Smooth muscle cell (in vitro differentiated cells): Measurements from ENCODE around the gene ACER2. TPM values are rescaled to one million over a fixed set of nuclear protein-coding genes. Genes with fewer than 3 reads are reported as not detected.

Source experiments
- DNase-seq: peaks from one replicate; lab custom pipeline; 2025; ENCODE audit not compliant: unreplicated experiment; lab: John Stamatoyannopoulos, UW
- H2AFZ ChIP-seq: fragments of 200-600 bp; sonication (generic); 2 replicates; pipeline ENCODE4 v1.6.0; 2016; ENCODE audit warnings: antibody characterized with exemption, low read depth, mild to moderate bottlenecking
- H3F3A ChIP-seq: fragments of 200-600 bp; sonication (generic); 2 replicates; pipeline ENCODE4 v1.6.0; 2017; ENCODE audit warnings: antibody characterized with exemption, low read depth
- H3K27ac ChIP-seq: fragments of 200-600 bp; sonication (generic); 2 replicates; pipeline ENCODE4 v1.5.1; 2016; ENCODE audit warnings: low read depth, mild to moderate bottlenecking
- H3K27me3 ChIP-seq: fragments of 200-600 bp; sonication (generic); 2 replicates; pipeline ENCODE4 v1.6.1; 2016; ENCODE audit warnings: low read depth, mild to moderate bottlenecking
- H3K36me3 ChIP-seq: fragments of 200-600 bp; sonication (generic); 2 replicates; pipeline ENCODE4 v1.5.1; 2016; ENCODE audit warnings: low read depth
- H3K4me1 ChIP-seq: fragments of 200-600 bp; sonication (generic); 2 replicates; pipeline ENCODE4 v1.5.1; 2016; ENCODE audit warnings: low read depth
- H3K4me2 ChIP-seq: fragments of 200-600 bp; sonication (generic); 2 replicates; pipeline ENCODE4 v1.6.0; 2016; ENCODE audit warnings: mild to moderate bottlenecking
- H3K4me3 ChIP-seq: fragments of 200-600 bp; sonication (generic); 2 replicates; pipeline ENCODE4 v1.5.1; 2016; ENCODE audit warnings: mild to moderate bottlenecking
- H3K79me2 ChIP-seq: fragments of 200-600 bp; sonication (generic); 2 replicates; pipeline ENCODE4 v1.6.0; 2016; ENCODE audit warnings: low read depth, mild to moderate bottlenecking
- H3K9ac ChIP-seq: fragments of 200-600 bp; sonication (generic); 2 replicates; pipeline ENCODE4 v1.6.0; 2016; ENCODE audit warnings: low read depth
- H3K9me3 ChIP-seq: fragments of 200-600 bp; sonication (generic); replicated peaks from 2 replicates; pipeline ENCODE4 v1.5.1; 2016; ENCODE audit warnings: low read depth
- H4K20me1 ChIP-seq: fragments of 200-600 bp; sonication (generic); 2 replicates; pipeline ENCODE4 v1.6.0; 2016; ENCODE audit warnings: low read depth
- CTCF ChIP-seq: fragments of 200-600 bp; sonication (generic); IDR thresholded peaks from 2 replicates; pipeline ENCODE4 v1.5.1; 2017; ENCODE audit warnings: borderline replicate concordance, mild to moderate bottlenecking, antibody characterized with exemption; ENCODE audit not compliant: insufficient read depth, poor library complexity, severe bottlenecking
- WGBS: methylation state at CpG from one replicate; pipeline ENCODE4 v1.1.7; 2016; ENCODE audit warnings: low lambda C conversion rate; 5-methylcytosine and 5-hydroxymethylcytosine counted together
- polyA plus RNA-seq: library from polyadenylated mRNA; unstranded; fragments of >200 nt; fragmentation: Nextera tagmentation; extraction: Ambion mirVana; gene quantifications from 2 replicates; pipeline ENCODE4 v1.2.1, GENCODE V29; 2016
- total RNA-seq: library from RNA; depleted of rRNA; stranded (reverse); fragments of >200 nt; gene quantifications from 2 replicates; pipeline ENCODE4 v1.2.3, GENCODE V29; 2014

Gene ACER2
- total and polyA plus RNA-seq, 2 experiments from 2014 or later = 0.49 to 4.2 TPM

GRCh38 chr9:19486803-19487202, 78.0 kb downstream of the ACER2 start:
- no peaks in the 10 kb centered on the region for H3K9me3 ChIP-seq
- 93% methylated on average over 3 of the region's 3 CpGs for WGBS
- no peaks in the 10 kb centered on the region for H3K27me3 ChIP-seq
- H3K79me2 ChIP-seq = no peaks in the 10 kb centered on the region
- no peaks in the 10 kb centered on the region for H4K20me1 ChIP-seq
- DNase-seq = no peak
- H3K27ac ChIP-seq = no peak overlapping the region
- no peaks in the 10 kb centered on the region for H3K4me1 ChIP-seq
- H3K4me2 ChIP-seq = no peak overlapping the region
- no peaks in the 10 kb centered on the region for H3F3A ChIP-seq
- no peak overlapping the region for H3K9ac ChIP-seq
- no peaks in the 10 kb centered on the region for H3K36me3 ChIP-seq
- no peak for TF ChIP-seq CTCF
- no peak overlapping the region for H2AFZ ChIP-seq
- H3K4me3 ChIP-seq = no peak overlapping the region

- H3K4me1 ChIP-seq = no peaks in the 10 kb centered on the region
- H2AFZ ChIP-seq = no peak overlapping the region
- H3K79me2 ChIP-seq = no peaks in the 10 kb centered on the region
- no peak for DNase-seq
- H3K27ac ChIP-seq = no peak overlapping the region
- H3K9me3 ChIP-seq = no peaks in the 10 kb centered on the region
- 88% methylated on average over 2 of the region's 2 CpGs for WGBS
- H3K9ac ChIP-seq = no peak overlapping the region
- no peaks in the 10 kb centered on the region for H3K27me3 ChIP-seq
- H3F3A ChIP-seq = no peaks in the 10 kb centered on the region
- H3K36me3 ChIP-seq = no peaks in the 10 kb centered on the region
- no peak for TF ChIP-seq CTCF
- H3K4me3 ChIP-seq = no peak overlapping the region
- no peaks in the 10 kb centered on the region for H4K20me1 ChIP-seq
- no peak overlapping the region for H3K4me2 ChIP-seq
These were observed 79.9 kb downstream of the ACER2 start for GRCh38 chr9:19488721-19489120.

- no peak for TF ChIP-seq CTCF
These were observed 81.5 kb downstream of the ACER2 start for GRCh38 chr9:19490269-19490668.

GRCh38 chr9:19490828-19491227, 82.0 kb downstream of the ACER2 start:
- no peaks in the 10 kb centered on the region for H3K27me3 ChIP-seq
- H3K9me3 ChIP-seq = no peaks in the 10 kb centered on the region
- H3F3A ChIP-seq = no peaks in the 10 kb centered on the region
- TF ChIP-seq CTCF = no peak
- no peak overlapping the region for H3K4me2 ChIP-seq
- H3K4me1 ChIP-seq = no peaks in the 10 kb centered on the region
- no peaks in the 10 kb centered on the region for H3K36me3 ChIP-seq
- no peaks in the 10 kb centered on the region for H3K79me2 ChIP-seq
- DNase-seq = no peak
- no peak overlapping the region for H3K27ac ChIP-seq
- H3K9ac ChIP-seq = no peak overlapping the region
- H3K4me3 ChIP-seq = no peak overlapping the region
- no peaks in the 10 kb centered on the region for H4K20me1 ChIP-seq
- H2AFZ ChIP-seq = no peak overlapping the region

More at GRCh38 chr9:19490269-19490668, 81.5 kb downstream of the ACER2 start:
- no peak overlapping the region for H3K4me2 ChIP-seq
- H3K4me1 ChIP-seq = no peaks in the 10 kb centered on the region
- no peaks in the 10 kb centered on the region for H3K36me3 ChIP-seq
- H3F3A ChIP-seq = no peaks in the 10 kb centered on the region
- no peaks in the 10 kb centered on the region for H3K9me3 ChIP-seq
- H3K9ac ChIP-seq = no peak overlapping the region
- no peaks in the 10 kb centered on the region for H3K27me3 ChIP-seq
- 93% methylated on average over 8 of the region's 8 CpGs for WGBS
- no peaks in the 10 kb centered on the region for H3K79me2 ChIP-seq
- H3K27ac ChIP-seq = no peak overlapping the region
- no peak for DNase-seq
- H3K4me3 ChIP-seq = no peak overlapping the region
- no peak overlapping the region for H2AFZ ChIP-seq
- H4K20me1 ChIP-seq = no peaks in the 10 kb centered on the region
